ENCODE data around the gene KTI12.

The KTI12 gene

GRCh38 chr1:51989582-51990477, 43.8 kb downstream of the KTI12 start:
- DNase-seq (ENCODE audit: low read depth in 1 of 2, low spot score in 1 of 2): no peak

GRCh38 chr1:51988254-51988653, 45.4 kb downstream of the KTI12 start:
- DNase-seq (ENCODE audit: low read depth in 1 of 2, low spot score in 1 of 2): no peak

GRCh38 chr1:51986718-51987117, 46.9 kb downstream of the KTI12 start:
- no peak for DNase-seq (ENCODE audit: low read depth in 1 of 2, low spot score in 1 of 2)

- no peak for DNase-seq (ENCODE audit: low read depth in 1 of 2, low spot score in 1 of 2)
Observed at GRCh38 chr1:51982161-51982560, 51.4 kb downstream of the KTI12 start.
